ENCODE data around the gene ELMO1.

Gene ELMO1

DNA sequence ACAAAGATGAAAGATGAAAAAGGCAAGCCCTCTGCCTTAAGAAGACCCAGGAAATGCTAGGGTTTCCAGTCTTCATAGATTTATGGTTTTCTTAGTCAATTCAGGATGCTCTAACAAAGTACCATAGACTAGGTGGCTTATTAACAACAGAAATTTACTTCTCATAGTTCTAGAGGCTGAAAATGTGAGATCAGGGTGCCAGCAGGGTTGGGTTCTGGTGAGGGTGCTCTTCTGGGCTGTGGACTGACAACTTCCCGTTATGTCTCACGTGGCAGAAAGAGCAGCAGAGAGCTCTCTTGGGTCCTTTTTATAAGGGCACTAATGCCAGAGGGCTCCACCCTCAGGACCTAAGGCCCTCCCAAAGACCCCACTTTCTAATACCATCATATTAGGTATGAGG lies 23.7 kb downstream of the ELMO1 start:
- POLR2A ChIA-PET (ENCODE audit: low non-redundant PET): no interaction called here
- CTCF ChIA-PET: no interaction called here
- H3K27ac ChIP-seq: no peak overlapping the region
- TF ChIP-seq, protein P1, sequence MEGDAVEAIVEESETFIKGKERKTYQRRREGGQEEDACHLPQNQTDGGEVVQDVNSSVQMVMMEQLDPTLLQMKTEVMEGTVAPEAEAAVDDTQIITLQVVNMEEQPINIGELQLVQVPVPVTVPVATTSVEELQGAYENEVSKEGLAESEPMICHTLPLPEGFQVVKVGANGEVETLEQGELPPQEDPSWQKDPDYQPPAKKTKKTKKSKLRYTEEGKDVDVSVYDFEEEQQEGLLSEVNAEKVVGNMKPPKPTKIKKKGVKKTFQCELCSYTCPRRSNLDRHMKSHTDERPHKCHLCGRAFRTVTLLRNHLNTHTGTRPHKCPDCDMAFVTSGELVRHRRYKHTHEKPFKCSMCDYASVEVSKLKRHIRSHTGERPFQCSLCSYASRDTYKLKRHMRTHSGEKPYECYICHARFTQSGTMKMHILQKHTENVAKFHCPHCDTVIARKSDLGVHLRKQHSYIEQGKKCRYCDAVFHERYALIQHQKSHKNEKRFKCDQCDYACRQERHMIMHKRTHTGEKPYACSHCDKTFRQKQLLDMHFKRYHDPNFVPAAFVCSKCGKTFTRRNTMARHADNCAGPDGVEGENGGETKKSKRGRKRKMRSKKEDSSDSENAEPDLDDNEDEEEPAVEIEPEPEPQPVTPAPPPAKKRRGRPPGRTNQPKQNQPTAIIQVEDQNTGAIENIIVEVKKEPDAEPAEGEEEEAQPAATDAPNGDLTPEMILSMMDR (conservative IDR thresholded peaks at IDR 0.05; ENCODE audit: low read depth): no peak
- DNase-seq (ENCODE audit: low spot score): no peak

DNA sequence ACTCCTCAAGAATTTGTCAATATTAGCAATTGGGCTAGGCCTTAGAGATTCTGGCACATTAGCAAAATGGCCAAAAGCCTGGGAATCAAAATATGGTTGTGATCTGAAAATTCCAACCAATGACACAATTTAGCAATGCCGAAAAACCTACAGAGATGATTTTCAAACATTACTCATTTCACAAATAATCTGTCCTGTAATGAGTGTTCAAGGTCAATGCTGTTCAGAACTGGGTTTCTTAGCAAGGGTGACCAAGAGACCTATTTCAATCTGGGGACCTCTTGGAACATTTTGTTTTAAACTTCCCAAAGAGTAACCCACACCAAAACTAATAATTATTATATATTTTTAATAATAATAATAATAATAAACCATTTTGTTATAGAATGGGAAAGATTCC lies 24.1 kb downstream of the ELMO1 start:
- no peak overlapping the region for H3K27ac ChIP-seq
- POLR2A ChIA-PET (ENCODE audit: low non-redundant PET): no interaction called here
- CTCF ChIA-PET: no interaction called here
- TF ChIP-seq, protein P1 (conservative IDR thresholded peaks at IDR 0.05; ENCODE audit: low read depth): no peak
- no peak for DNase-seq (ENCODE audit: low spot score)

DNA sequence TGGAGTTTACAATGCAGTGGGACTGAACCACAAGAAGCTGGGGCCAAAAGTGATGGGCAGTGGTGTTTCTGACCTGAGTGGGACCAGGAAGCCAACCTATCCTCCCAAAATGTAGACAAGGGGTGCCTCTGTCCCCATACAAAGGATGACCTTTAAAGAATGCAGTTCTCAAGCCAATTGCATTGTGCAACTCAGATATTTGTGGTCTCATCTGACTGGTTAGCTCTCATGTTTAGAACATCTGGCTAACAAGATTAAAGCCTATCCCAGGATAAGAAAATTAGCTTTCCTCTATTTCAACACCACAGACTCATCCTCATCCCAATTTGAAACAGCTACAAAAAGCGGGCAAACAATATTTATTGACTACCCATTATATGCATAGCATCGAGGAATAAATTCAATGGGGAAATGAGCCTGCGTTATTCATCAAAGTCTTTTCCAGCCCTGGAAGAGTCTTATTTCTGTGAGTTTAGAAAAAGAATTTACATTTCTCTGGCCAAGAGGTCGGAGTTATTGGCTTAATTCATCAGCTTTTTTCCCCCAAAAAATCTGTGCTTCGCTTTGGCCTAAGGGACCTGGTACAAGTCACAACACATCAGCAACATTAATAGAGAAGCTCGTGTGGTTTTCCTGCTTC lies 26.7 kb downstream of the ELMO1 start:
- TF ChIP-seq, protein P1 (conservative IDR thresholded peaks at IDR 0.05; ENCODE audit: low read depth): no peak
- POLR2A ChIA-PET (ENCODE audit: low non-redundant PET): no interaction called here
- H3K27ac ChIP-seq: no peak overlapping the region
- CTCF ChIA-PET: no interaction called here
- no peak for DNase-seq (ENCODE audit: low spot score)

DNA sequence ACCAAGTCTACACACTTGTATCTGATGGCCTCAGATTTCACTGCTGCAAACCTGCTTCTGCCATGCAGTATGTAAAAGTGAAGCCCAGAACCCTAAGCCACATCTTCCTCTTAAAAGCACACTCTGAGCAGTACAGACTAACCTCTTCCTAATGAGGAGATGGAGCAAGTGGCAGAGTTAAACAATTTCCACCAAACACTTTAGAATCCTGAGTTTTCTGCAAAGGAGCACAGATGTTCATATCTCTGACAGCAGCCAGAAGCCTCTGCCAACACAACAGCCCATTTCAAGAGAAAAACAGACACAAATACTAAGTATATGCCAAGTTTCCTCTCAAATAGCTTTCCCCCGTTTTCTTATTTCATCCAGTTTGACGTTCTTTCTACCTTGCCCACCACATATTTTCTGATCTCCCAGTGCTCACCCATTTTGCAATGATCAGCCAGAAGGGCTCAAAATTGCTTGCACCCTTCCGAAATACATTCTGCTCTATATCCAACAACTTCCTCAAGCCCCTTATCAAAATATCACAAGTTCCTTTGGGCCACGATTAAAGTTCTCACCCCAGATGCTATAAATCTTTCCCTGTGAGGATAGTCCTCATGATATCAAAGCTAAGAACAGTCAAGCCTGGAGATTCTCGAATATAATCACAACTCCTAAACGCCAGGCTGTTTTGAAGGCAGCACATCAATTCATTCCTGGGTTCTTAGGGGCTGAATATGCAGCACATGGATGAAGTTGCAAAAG lies 27.5 kb downstream of the ELMO1 start:
- CTCF ChIA-PET: no interaction called here
- TF ChIP-seq, protein P1 (conservative IDR thresholded peaks at IDR 0.05; ENCODE audit: low read depth): no peak
- no peak overlapping the region for H3K27ac ChIP-seq
- POLR2A ChIA-PET (ENCODE audit: low non-redundant PET): no interaction called here
- no peak for DNase-seq (ENCODE audit: low spot score)

DNA sequence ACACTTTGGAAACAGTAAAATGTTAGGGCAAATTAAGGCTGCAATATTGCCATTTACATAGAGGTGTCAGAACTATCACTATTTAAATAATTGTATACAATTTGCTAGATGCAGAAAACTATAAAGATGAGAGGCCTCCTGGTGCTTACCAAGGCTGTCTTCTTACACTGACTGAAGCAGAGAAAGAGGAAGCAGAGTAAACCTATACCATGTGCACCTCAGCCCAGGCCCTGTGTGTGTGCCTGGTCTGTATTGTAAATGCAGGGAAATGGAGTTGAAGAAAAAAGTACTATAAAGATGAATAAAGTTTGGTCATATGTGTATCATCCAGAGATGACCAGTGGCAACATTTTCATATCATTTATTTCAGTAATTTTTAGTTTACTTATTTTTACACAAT lies 29.2 kb downstream of the ELMO1 start:
- no peak overlapping the region for H3K27ac ChIP-seq
- no peak for DNase-seq (ENCODE audit: low spot score)
- TF ChIP-seq, protein P1 (conservative IDR thresholded peaks at IDR 0.05; ENCODE audit: low read depth): no peak
- CTCF ChIA-PET: no interaction called here
- POLR2A ChIA-PET (ENCODE audit: low non-redundant PET): no interaction called here

DNA sequence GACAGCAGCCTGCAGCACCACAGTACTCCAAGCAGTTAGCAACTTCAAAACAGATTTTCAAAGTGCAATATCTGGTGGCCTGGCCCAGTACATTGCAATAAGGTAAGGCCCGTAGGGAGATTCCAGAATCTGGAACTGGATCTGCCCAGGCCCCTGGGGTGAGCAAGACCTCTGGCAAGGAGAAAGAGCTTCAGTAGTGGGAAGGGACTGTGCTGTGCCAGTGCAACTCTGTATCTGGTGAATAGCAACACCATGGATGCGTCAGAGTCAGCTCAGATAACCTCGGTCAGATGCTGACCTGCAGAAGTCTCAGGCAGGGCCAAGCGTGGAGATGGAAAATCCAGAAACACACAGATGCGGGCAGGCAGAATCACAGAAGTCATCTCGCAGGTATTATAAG lies 30.3 kb downstream of the ELMO1 start:
- POLR2A ChIA-PET (ENCODE audit: low non-redundant PET): no interaction called here
- DNase-seq (ENCODE audit: low spot score): no peak
- TF ChIP-seq, protein P1 (conservative IDR thresholded peaks at IDR 0.05; ENCODE audit: low read depth): no peak
- no peak overlapping the region for H3K27ac ChIP-seq
- CTCF ChIA-PET: no interaction called here
